Adipocyte (in vitro differentiated cells): ENCODE results near the gene PRPH2.
"Not testable (repeated sequence)": the region's sequence is repeated elsewhere in the genome, so short reads cannot be mapped to it uniquely, and the experiment has no call there.

Experiments
- DNase-seq: peaks from one replicate; pipeline ENCODE4 v3.0.0-alpha.2; 2015; ENCODE audit warnings: low read depth
- H3K27me3 ChIP-seq: replicated peaks from 2 replicates; pipeline ENCODE4 v1.7.0; 2013; ENCODE audit warnings: mild to moderate bottlenecking, low read length, moderate library complexity; ENCODE audit not compliant: control insufficient read depth, insufficient read depth
- H3K36me3 ChIP-seq: 2 replicates; pipeline ENCODE4 v1.7.0; 2013; ENCODE audit warnings: low read length, mild to moderate bottlenecking, moderate library complexity; ENCODE audit not compliant: control insufficient read depth, insufficient read depth, severe bottlenecking
- H3K4me1 ChIP-seq: 2 replicates; pipeline ENCODE4 v1.7.0; 2013; ENCODE audit warnings: mild to moderate bottlenecking, low read length, moderate library complexity; ENCODE audit not compliant: control insufficient read depth, insufficient read depth
- H3K4me3 ChIP-seq: 2 replicates; pipeline ENCODE4 v1.7.0; 2013; ENCODE audit warnings: mild to moderate bottlenecking, low read length, moderate library complexity
- H3K9ac ChIP-seq: 2 replicates; pipeline ENCODE4 v1.7.0; 2013; ENCODE audit warnings: mild to moderate bottlenecking, low read length, moderate library complexity
- H3K9me3 ChIP-seq: 2 replicates; pipeline ENCODE4 v1.7.0; 2013; ENCODE audit warnings: mild to moderate bottlenecking, low read length, moderate library complexity; ENCODE audit not compliant: control insufficient read depth

Gene PRPH2

GRCh38 chr6:42710316-42710715 lies 12.1 kb downstream of the PRPH2 start:
- Histone ChIP-seq H3K4me1 (no peaks in the 10 kb centered on the region), H3K27me3 (no peaks in the 10 kb centered on the region), H3K36me3 (no peaks in the 10 kb centered on the region), H3K9ac (no peak overlapping the region), H3K9me3 (peaks cover 11% of the 10 kb centered on the region), H3K4me3 (no peak overlapping the region)
- no peak for DNase-seq

GRCh38 chr6:42709871-42710270 lies 12.5 kb downstream of the PRPH2 start:
- no peak overlapping the region for H3K4me3 ChIP-seq

GRCh38 chr6:42708096-42708495 lies 14.3 kb downstream of the PRPH2 start:
- DNase-seq, result no peak
- Histone ChIP-seq H3K4me1 (peaks cover 5% of the 10 kb centered on the region), H3K36me3 (no peaks in the 10 kb centered on the region), H3K4me3 (no peak overlapping the region), H3K9ac (no peak overlapping the region), H3K27me3 (no peaks in the 10 kb centered on the region), H3K9me3 (peaks cover 11% of the 10 kb centered on the region)

More at GRCh38 chr6:42709871-42710270, 12.5 kb downstream of the PRPH2 start:
- no peaks in the 10 kb centered on the region for H3K27me3 ChIP-seq
- no peak overlapping the region for H3K9ac ChIP-seq
- no peak for DNase-seq
- H3K9me3 ChIP-seq, result peaks cover 11% of the 10 kb centered on the region
- no peaks in the 10 kb centered on the region for H3K4me1 ChIP-seq
- no peaks in the 10 kb centered on the region for H3K36me3 ChIP-seq

GRCh38 chr6:42707595-42707994 lies 14.8 kb downstream of the PRPH2 start:
- H3K9ac ChIP-seq, result no peak overlapping the region
- H3K27me3 ChIP-seq, result no peaks in the 10 kb centered on the region
- no peak for DNase-seq
- no peaks in the 10 kb centered on the region for H3K36me3 ChIP-seq
- peaks cover 11% of the 10 kb centered on the region for H3K9me3 ChIP-seq
- H3K4me3 ChIP-seq, result no peak overlapping the region
- peaks cover 5% of the 10 kb centered on the region for H3K4me1 ChIP-seq

- DNase-seq, result no peak
- no peaks in the 10 kb centered on the region for H3K36me3 ChIP-seq
- H3K4me1 ChIP-seq, result peaks cover 5% of the 10 kb centered on the region
Observed at GRCh38 chr6:42704937-42705374, 17.4 kb downstream of the PRPH2 start.

GRCh38 chr6:42704251-42704936 lies 18.0 kb downstream of the PRPH2 start:
- Histone ChIP-seq H3K4me3 (peak overlapping the region; percentile 82), H3K4me1 (peaks cover 5% of the 10 kb centered on the region), H3K9ac (peak overlapping the region; percentile 76), H3K27me3 (no peaks in the 10 kb centered on the region), H3K36me3 (no peaks in the 10 kb centered on the region), H3K9me3 (no peaks in the 10 kb centered on the region)
- DNase-seq, result peak; percentile 80

More at GRCh38 chr6:42704937-42705374, 17.4 kb downstream of the PRPH2 start:
- H3K9ac ChIP-seq, result no peak overlapping the region
- H3K27me3 ChIP-seq, result no peaks in the 10 kb centered on the region
- H3K9me3 ChIP-seq, result no peaks in the 10 kb centered on the region
- H3K4me3 ChIP-seq, result no peak overlapping the region

- not testable (repeated sequence) for H3K27me3 ChIP-seq, H3K36me3 ChIP-seq, H3K4me3 ChIP-seq, H3K4me1 ChIP-seq, H3K9ac ChIP-seq, H3K9me3 ChIP-seq, DNase-seq
Observed at GRCh38 chr6:42702786-42703185, 19.6 kb downstream of the PRPH2 start.

GRCh38 chr6:42702200-42702599 lies 20.2 kb downstream of the PRPH2 start:
- Histone ChIP-seq H3K9ac (no peak overlapping the region), H3K27me3 (no peaks in the 10 kb centered on the region), H3K4me1 (peaks cover 9% of the 10 kb centered on the region), H3K4me3 (no peak overlapping the region), H3K9me3 (no peaks in the 10 kb centered on the region), H3K36me3 (no peaks in the 10 kb centered on the region)
- no peak for DNase-seq

- no peaks in the 10 kb centered on the region for H3K27me3 ChIP-seq
- H3K9ac ChIP-seq, result no peak overlapping the region
- H3K4me1 ChIP-seq, result peaks cover 42% of the 10 kb centered on the region
- H3K4me3 ChIP-seq, result no peak overlapping the region
- H3K36me3 ChIP-seq, result peaks cover 7% of the 10 kb centered on the region
- no peaks in the 10 kb centered on the region for H3K9me3 ChIP-seq
- no peak for DNase-seq
Observed at GRCh38 chr6:42698217-42698616, 24.2 kb downstream of the PRPH2 start.

GRCh38 chr6:42697268-42697655 lies 25.1 kb downstream of the PRPH2 start:
- Histone ChIP-seq H3K9ac (no peak overlapping the region), H3K4me1 (peaks cover 52% of the 10 kb centered on the region), H3K36me3 (peaks cover 17% of the 10 kb centered on the region), H3K9me3 (no peaks in the 10 kb centered on the region), H3K4me3 (no peak overlapping the region), H3K27me3 (no peaks in the 10 kb centered on the region)
- no peak for DNase-seq

- Histone ChIP-seq H3K4me3 (no peak overlapping the region), H3K27me3 (no peaks in the 10 kb centered on the region), H3K9me3 (no peaks in the 10 kb centered on the region), H3K4me1 (peaks cover 57% of the 10 kb centered on the region), H3K9ac (peak overlapping the region; percentile 32), H3K36me3 (peaks cover 20% of the 10 kb centered on the region)
- DNase-seq, result peak; percentile 72
Observed at GRCh38 chr6:42696526-42697267, 25.7 kb downstream of the PRPH2 start.
